ENCODE data around the gene VPS50.
A peak's percentile ranks its signal among the peaks of the same experiment; 100 is the strongest.

VPS50 gene

GRCh38 chr7:93218997-93219827 lies 13.0 kb upstream of the VPS50 start:
- Histone ChIP-seq H3K36me3 (ENCODE audit: control insufficient read depth, insufficient read depth, low read length) (no peaks in the 10 kb centered on the region), H3K27me3 (ENCODE audit: control insufficient read depth, insufficient read depth, low read length) (no peaks in the 10 kb centered on the region), H3K4me3 (ENCODE audit: low read length) (no peak overlapping the region), H3K27ac (ENCODE audit: low read depth, low read length) (no peak overlapping the region), H3K4me1 (ENCODE audit: control insufficient read depth, insufficient read depth, low read length) (no peaks in the 10 kb centered on the region), H3K9ac (ENCODE audit: low read length) (no peak overlapping the region)

- Histone ChIP-seq H3K27me3 (ENCODE audit: control insufficient read depth, insufficient read depth, low read length) (no peaks in the 10 kb centered on the region), H3K4me1 (ENCODE audit: control insufficient read depth, insufficient read depth, low read length) (no peaks in the 10 kb centered on the region), H3K27ac (ENCODE audit: low read depth, low read length) (no peak overlapping the region), H3K36me3 (ENCODE audit: control insufficient read depth, insufficient read depth, low read length) (no peaks in the 10 kb centered on the region), H3K4me3 (ENCODE audit: low read length) (no peak overlapping the region), H3K9ac (ENCODE audit: low read length) (no peak overlapping the region)
Observed at GRCh38 chr7:93219868-93220267, 12.3 kb upstream of the VPS50 start.

GRCh38 chr7:93226310-93226709 lies 5.9 kb upstream of the VPS50 start, which contains the start of gene HEPACAM2:
TSS of gene HEPACAM2 (minus strand) at chr7:93226469.
- no peak within 1 kb of the TSS for H3K9ac ChIP-seq (ENCODE audit: low read length)
- H3K27ac ChIP-seq (ENCODE audit: low read depth, low read length), result no peak within 1 kb of the TSS
- no peaks in the 10 kb centered on the region for H3K36me3 ChIP-seq (ENCODE audit: control insufficient read depth, insufficient read depth, low read length)
- H3K27me3 ChIP-seq (ENCODE audit: control insufficient read depth, insufficient read depth, low read length), result no peaks in the 10 kb centered on the region
- no peaks in the 10 kb centered on the region for H3K4me1 ChIP-seq (ENCODE audit: control insufficient read depth, insufficient read depth, low read length)
- H3K4me3 ChIP-seq (ENCODE audit: low read length), result no peak within 1 kb of the TSS

- no peak overlapping the region for H3K4me3 ChIP-seq (ENCODE audit: low read length)
- no peaks in the 10 kb centered on the region for H3K27me3 ChIP-seq (ENCODE audit: control insufficient read depth, insufficient read depth, low read length)
- H3K4me1 ChIP-seq (ENCODE audit: control insufficient read depth, insufficient read depth, low read length), result peaks cover 4% of the 10 kb centered on the region
- no peak overlapping the region for H3K9ac ChIP-seq (ENCODE audit: low read length)
- no peaks in the 10 kb centered on the region for H3K36me3 ChIP-seq (ENCODE audit: control insufficient read depth, insufficient read depth, low read length)
- H3K27ac ChIP-seq (ENCODE audit: low read depth, low read length), result no peak overlapping the region
Observed at GRCh38 chr7:93228302-93228701, 3.9 kb upstream of the VPS50 start.

- Histone ChIP-seq H3K36me3 (ENCODE audit: control insufficient read depth, insufficient read depth, low read length) (no peaks in the 10 kb centered on the region), H3K27ac (ENCODE audit: low read depth, low read length) (no peak overlapping the region), H3K4me3 (ENCODE audit: low read length) (peak overlapping the region; percentile 88), H3K9ac (ENCODE audit: low read length) (no peak overlapping the region), H3K27me3 (ENCODE audit: control insufficient read depth, insufficient read depth, low read length) (no peaks in the 10 kb centered on the region), H3K4me1 (ENCODE audit: control insufficient read depth, insufficient read depth, low read length) (peaks cover 4% of the 10 kb centered on the region)
Observed at GRCh38 chr7:93231259-93231658, 907 bp upstream of the VPS50 start.

- Histone ChIP-seq H3K27ac (ENCODE audit: low read depth, low read length) (no peak overlapping the region), H3K4me1 (ENCODE audit: control insufficient read depth, insufficient read depth, low read length) (peaks cover 4% of the 10 kb centered on the region), H3K36me3 (ENCODE audit: control insufficient read depth, insufficient read depth, low read length) (no peaks in the 10 kb centered on the region), H3K9ac (ENCODE audit: low read length) (peak overlapping the region; percentile 24), H3K27me3 (ENCODE audit: control insufficient read depth, insufficient read depth, low read length) (no peaks in the 10 kb centered on the region), H3K4me3 (ENCODE audit: low read length) (peak overlapping the region; percentile 88)
Observed at GRCh38 chr7:93232673-93233018, 480 bp downstream of the VPS50 start.

GRCh38 chr7:93235541-93235940 lies 3.4 kb downstream of the VPS50 start:
- Histone ChIP-seq H3K27me3 (ENCODE audit: control insufficient read depth, insufficient read depth, low read length) (no peaks in the 10 kb centered on the region), H3K36me3 (ENCODE audit: control insufficient read depth, insufficient read depth, low read length) (no peaks in the 10 kb centered on the region), H3K4me1 (ENCODE audit: control insufficient read depth, insufficient read depth, low read length) (peaks cover 4% of the 10 kb centered on the region), H3K4me3 (ENCODE audit: low read length) (no peak overlapping the region), H3K27ac (ENCODE audit: low read depth, low read length) (no peak overlapping the region), H3K9ac (ENCODE audit: low read length) (no peak overlapping the region)

GRCh38 chr7:93238131-93238530 lies 6.0 kb downstream of the VPS50 start:
- Histone ChIP-seq H3K27ac (ENCODE audit: low read depth, low read length) (no peak overlapping the region), H3K9ac (ENCODE audit: low read length) (no peak overlapping the region)

GRCh38 chr7:93238748-93239147 lies 6.6 kb downstream of the VPS50 start:
- no peak overlapping the region for H3K4me3 ChIP-seq (ENCODE audit: low read length)
- H3K9ac ChIP-seq (ENCODE audit: low read length), result no peak overlapping the region

More at GRCh38 chr7:93238131-93238530, 6.0 kb downstream of the VPS50 start:
- H3K27me3 ChIP-seq (ENCODE audit: control insufficient read depth, insufficient read depth, low read length), result no peaks in the 10 kb centered on the region
- no peak overlapping the region for H3K4me3 ChIP-seq (ENCODE audit: low read length)
- H3K36me3 ChIP-seq (ENCODE audit: control insufficient read depth, insufficient read depth, low read length), result no peaks in the 10 kb centered on the region
- no peaks in the 10 kb centered on the region for H3K4me1 ChIP-seq (ENCODE audit: control insufficient read depth, insufficient read depth, low read length)

GRCh38 chr7:93239824-93240223 lies 7.7 kb downstream of the VPS50 start:
- H3K9ac ChIP-seq (ENCODE audit: low read length), result no peak overlapping the region
- no peak overlapping the region for H3K4me3 ChIP-seq (ENCODE audit: low read length)

More at GRCh38 chr7:93238748-93239147, 6.6 kb downstream of the VPS50 start:
- Histone ChIP-seq H3K27ac (ENCODE audit: low read depth, low read length) (no peak overlapping the region), H3K36me3 (ENCODE audit: control insufficient read depth, insufficient read depth, low read length) (no peaks in the 10 kb centered on the region), H3K4me1 (ENCODE audit: control insufficient read depth, insufficient read depth, low read length) (no peaks in the 10 kb centered on the region), H3K27me3 (ENCODE audit: control insufficient read depth, insufficient read depth, low read length) (no peaks in the 10 kb centered on the region)

GRCh38 chr7:93242106-93242505 lies 9.9 kb downstream of the VPS50 start:
- H3K27me3 ChIP-seq (ENCODE audit: control insufficient read depth, insufficient read depth, low read length), result no peaks in the 10 kb centered on the region
- H3K36me3 ChIP-seq (ENCODE audit: control insufficient read depth, insufficient read depth, low read length), result no peaks in the 10 kb centered on the region
- H3K27ac ChIP-seq (ENCODE audit: low read depth, low read length), result no peak overlapping the region
- H3K4me3 ChIP-seq (ENCODE audit: low read length), result no peak overlapping the region
- no peaks in the 10 kb centered on the region for H3K4me1 ChIP-seq (ENCODE audit: control insufficient read depth, insufficient read depth, low read length)
- H3K9ac ChIP-seq (ENCODE audit: low read length), result no peak overlapping the region

More at GRCh38 chr7:93239824-93240223, 7.7 kb downstream of the VPS50 start:
- Histone ChIP-seq H3K27ac (ENCODE audit: low read depth, low read length) (no peak overlapping the region), H3K36me3 (ENCODE audit: control insufficient read depth, insufficient read depth, low read length) (no peaks in the 10 kb centered on the region), H3K27me3 (ENCODE audit: control insufficient read depth, insufficient read depth, low read length) (no peaks in the 10 kb centered on the region), H3K4me1 (ENCODE audit: control insufficient read depth, insufficient read depth, low read length) (no peaks in the 10 kb centered on the region)

GRCh38 chr7:93245525-93246432 lies 13.6 kb downstream of the VPS50 start:
- Histone ChIP-seq H3K27ac (ENCODE audit: low read depth, low read length) (no peak overlapping the region), H3K4me3 (ENCODE audit: low read length) (peak overlapping the region; percentile 45), H3K4me1 (ENCODE audit: control insufficient read depth, insufficient read depth, low read length) (no peaks in the 10 kb centered on the region), H3K36me3 (ENCODE audit: control insufficient read depth, insufficient read depth, low read length) (no peaks in the 10 kb centered on the region), H3K27me3 (ENCODE audit: control insufficient read depth, insufficient read depth, low read length) (no peaks in the 10 kb centered on the region), H3K9ac (ENCODE audit: low read length) (no peak overlapping the region)

Measured in rectal smooth muscle tissue (tissue), 1 donor.